Measurements from ENCODE around the gene IL4I1.
A peak's percentile ranks its signal among the peaks of the same experiment; 100 is the strongest.

IL4I1 gene

DNA sequence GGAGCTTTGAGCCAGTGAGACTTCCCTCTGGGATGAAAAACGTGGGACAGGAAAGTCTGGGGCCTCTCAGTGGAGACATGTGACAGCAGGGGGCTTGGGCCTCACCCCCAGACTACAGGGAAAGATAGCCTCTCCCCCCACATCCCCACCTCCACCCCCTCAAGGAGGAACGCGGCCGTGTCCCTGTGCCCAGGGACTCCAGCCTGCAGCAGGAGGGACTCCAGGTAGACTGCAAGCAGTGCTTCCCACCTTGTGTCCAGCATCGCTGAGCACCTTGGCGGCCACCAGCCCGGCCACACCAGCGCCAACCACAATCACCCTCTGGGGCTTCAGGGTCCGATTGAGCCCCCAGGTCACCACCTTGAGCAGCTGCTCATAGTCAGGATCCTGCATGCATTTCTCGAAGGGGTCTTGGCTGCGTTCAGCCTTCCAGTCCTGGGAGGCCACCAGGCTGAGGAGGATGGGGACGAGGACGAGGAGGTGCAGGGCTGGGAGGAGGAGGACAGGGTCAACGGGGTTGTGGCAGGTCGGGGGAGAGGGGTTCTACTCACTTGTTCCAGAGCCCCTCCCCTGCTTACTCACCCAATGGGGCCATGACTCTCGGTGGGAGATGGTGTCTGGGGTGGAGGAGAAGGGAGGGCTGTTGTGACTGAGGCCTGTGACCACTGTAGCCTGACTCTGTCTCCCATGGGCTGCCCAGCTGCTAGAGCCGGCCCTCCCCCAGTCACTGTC lies 955 bp downstream of the IL4I1 start:
- DNase-seq (ENCODE audit: low read depth in 3 of 3) = no peak

DNA sequence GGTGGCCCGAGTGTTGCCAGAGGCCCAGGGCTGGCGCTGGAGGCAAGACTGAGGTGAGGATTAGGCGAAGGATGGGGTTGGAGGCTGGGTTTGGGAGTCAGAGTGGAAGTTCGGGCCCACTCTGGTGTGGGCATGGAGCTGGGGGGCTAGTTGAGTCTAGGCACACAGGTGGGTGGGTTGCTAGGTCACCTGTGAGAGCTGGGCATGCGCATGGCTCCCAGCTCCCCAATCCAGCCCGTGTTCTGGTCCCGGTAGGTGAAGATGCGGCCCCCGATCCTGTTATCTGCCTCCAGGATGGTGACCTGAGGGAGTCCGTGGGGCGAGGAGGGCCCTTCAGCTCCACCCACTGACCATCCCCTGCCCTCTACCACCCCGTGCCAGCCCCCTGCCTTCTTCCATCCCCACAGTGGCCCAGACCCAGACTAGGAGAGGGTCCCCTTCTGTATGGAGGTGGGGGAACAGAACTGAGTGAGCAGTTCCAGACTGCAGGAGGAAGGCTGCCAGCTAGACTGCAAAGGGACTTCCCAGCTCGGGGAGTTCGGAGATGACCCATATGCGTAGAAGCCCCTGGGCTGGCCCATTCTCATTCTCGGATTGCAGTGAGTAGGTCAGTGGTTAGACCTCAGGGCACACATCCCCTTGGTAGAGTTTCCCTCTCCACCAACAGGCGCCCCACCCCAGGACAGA lies 1.7 kb downstream of the IL4I1 start:
- no peak for DNase-seq (ENCODE audit: low read depth in 3 of 3)

DNA sequence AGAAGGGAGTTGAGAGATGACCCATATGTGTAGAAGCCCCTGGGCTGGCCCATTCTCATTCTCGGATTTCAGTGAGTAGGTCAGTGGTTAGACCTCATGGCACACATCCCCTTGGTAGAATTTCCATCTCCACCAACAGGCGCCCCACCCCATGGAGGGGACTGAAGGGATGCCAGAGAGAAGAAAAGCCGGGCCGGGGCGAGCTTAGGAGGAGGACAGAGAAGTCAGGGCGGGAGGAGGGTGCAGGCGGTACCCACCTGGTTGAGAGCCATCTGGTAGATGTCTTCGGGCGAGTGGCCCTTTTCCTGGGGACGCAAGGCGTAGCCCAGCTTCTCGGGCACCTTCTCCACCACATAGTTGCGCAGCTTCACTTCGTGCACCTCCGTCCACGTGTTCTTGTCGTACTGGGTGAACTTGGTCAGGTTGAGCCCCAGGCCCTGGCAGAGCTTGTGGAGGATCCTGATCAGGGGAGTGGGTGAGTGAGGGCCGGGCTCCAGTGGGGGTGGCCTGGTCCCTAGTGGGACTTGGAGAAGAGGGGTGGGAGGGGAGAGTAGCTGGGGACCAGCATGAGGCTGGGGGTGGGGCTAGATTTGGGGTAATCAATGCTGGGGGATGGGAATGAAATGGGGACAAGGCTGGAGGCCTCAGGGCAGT lies 2.5 kb downstream of the IL4I1 start:
- DNase-seq (ENCODE audit: low read depth in 3 of 3) = no peak

DNA sequence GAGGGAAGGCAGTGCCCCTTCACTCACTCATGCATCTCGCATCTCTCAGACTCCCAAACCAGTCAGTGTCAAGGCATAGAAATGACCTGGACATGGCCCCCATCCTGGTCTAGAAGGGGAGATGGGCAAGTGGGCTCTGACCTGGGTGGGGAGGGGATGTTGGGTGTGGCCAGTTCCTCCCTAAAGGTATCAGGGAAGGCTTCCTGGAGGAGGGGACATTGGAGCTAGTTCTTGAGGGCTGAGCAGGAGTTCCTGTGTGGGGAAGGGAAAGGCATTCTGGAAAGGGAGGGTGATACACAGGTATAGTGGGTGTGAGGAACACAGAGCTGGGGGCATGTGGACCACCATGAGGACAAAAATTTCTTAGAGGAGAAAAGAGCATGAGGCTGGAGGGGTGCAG lies 4.0 kb downstream of the IL4I1 start:
- no peak for DNase-seq (ENCODE audit: low read depth in 3 of 3)

DNA sequence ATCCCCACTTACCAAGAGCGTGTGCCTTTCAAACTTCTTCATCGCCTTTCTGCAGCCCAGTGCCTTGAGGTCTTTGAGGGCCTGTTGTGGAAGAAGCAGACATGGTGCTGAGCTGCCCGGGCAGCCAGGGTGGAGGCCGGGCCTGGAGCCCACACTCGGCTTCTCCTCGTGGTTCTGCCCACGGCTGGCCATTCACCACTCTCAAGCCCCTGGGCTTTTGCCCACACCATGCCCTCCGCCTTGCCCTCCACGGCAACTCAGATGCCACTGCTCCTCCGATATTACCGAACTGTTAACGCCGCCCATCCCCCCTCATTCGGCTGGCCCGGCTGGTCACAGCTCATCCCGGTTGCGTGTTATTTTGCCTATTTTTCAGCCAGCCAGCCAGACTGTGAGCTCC lies 5.3 kb downstream of the IL4I1 start:
- DNase-seq (ENCODE audit: low read depth in 3 of 3) = no peak

DNA sequence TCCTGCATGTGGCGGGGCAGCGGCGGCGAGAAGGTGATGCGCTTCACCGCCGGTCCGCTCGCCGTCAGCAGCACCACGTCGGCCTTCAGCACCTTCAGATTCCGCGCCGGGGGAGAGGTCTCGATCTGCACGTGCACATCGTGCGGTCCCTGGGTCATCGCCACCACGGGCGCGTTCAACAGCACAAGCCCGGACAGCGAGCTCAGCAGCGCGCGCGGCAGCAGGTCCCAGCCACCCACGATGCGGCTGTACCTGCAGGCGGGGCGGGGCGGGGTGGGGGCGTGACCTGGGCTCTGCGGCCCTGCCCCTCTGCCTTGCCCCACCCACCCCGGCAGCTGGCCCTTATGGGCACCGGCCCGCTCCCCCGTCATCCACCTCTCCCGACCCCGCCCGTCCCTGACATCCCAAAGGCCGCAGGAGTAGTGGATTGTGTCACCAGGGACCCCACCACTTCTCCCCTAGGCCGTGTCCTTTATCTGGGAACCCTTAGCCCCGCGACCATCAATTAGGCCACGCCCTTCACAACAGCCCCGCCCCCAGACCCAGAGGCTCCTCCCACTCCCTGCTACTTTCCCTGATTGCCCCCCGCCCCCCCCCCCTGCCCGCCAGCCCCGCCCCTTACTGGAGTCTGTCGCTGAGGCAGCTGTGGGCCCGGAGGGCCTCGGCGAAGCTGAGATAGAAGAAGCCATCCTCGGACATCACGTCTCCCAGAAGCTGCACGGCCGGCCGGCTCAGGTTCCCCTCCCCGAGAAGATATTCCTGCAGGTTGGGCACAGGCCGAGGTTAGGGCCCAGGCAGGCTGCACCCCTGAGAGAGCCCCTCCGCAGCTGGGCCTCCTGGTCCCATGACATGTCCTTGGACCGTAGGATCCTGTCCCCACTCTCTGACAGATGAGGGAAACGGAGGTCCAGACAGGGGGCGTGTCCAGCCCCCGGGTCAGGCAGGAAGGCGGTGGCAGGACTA lies 6.1 kb downstream of the IL4I1 start:
- peak; percentile 52 to 64 (median 58) for DNase-seq (ENCODE audit: low read depth in 3 of 3)

DNA sequence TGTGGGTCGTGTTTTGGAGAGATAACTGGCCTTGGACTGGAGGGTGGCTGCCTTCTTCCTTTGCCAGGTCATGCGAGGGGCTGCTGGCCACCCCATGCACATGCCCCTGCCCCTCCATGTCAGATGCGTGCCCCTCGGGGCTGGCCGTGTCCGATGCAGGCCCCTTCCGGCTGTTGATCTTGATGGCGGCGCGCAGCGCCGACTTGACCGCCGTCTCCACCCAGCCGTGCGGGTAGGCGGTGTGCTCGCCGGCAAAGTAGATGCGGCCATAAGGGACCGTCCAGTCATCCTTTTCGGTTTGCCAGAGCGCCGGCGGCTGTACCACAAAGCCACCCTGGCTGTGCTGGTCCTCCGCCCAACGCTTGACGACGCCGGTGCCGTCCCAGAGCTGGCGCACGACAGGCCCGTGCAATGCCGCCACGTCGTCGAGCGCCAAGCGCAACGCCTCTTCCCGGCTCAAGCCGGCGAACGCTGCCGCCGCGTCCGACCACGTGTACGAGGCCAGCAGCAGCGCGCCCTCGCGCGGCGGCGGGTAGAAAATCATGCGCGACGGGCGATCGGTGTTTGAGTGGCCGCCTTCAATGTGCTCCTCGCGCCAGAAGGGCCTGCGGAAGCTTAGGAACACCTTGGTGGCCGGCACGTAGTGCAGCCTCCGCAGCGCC lies 6.9 kb downstream of the IL4I1 start:
- DNase-seq (ENCODE audit: low read depth in 3 of 3) = peak; percentile 54 to 57 (median 55)

DNA sequence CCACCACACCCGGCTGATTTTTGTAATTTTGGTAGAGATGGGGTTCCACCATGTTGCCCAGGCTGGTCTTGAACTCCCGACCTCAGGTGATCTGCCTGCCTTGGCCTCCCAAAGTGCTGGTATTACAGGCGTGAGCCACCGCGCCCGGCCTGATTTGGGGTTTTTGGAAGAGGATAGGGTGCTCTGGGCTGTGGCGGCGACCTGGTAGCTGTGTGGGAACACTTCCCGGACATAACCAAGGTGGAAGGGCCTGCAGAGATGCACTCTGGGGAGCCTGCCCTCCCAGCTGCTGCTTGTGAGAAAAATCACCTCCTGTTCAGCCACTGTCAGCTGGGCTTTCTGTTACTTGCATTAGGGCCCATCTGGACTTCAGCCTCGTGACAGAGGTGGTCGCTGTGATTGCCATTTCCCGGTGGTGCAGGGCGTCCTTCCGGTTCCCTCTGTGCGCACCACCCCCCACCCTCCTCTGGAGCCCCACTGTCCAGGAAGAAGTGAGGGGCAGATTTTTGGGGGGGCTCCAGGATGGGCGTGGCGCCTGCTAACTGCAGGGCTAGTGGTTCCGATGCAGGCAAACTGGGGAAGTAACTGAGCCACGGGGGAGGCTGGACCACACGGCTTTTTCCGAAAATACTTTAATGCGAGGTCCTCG lies 7.5 kb downstream of the IL4I1 start:
- no peak for DNase-seq (ENCODE audit: low read depth in 3 of 3)

DNA sequence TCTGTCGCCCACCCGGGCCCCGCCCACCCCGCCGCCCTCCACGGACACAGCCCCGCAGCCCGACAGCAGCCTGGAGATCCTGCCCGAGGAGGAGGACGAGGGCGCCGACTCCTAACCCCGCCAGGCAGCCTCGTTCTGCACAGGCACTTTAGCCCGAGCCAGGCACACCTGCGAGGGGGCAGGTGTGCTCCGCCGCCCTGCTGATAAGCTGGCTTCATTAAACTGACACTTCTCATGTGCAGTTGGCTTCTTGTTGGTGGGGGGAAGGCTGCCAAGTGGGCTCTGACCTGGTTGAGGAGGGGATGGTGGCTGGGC lies 8.2 kb downstream of the IL4I1 start:
- no peak for DNase-seq (ENCODE audit: low read depth in 3 of 3)

DNA sequence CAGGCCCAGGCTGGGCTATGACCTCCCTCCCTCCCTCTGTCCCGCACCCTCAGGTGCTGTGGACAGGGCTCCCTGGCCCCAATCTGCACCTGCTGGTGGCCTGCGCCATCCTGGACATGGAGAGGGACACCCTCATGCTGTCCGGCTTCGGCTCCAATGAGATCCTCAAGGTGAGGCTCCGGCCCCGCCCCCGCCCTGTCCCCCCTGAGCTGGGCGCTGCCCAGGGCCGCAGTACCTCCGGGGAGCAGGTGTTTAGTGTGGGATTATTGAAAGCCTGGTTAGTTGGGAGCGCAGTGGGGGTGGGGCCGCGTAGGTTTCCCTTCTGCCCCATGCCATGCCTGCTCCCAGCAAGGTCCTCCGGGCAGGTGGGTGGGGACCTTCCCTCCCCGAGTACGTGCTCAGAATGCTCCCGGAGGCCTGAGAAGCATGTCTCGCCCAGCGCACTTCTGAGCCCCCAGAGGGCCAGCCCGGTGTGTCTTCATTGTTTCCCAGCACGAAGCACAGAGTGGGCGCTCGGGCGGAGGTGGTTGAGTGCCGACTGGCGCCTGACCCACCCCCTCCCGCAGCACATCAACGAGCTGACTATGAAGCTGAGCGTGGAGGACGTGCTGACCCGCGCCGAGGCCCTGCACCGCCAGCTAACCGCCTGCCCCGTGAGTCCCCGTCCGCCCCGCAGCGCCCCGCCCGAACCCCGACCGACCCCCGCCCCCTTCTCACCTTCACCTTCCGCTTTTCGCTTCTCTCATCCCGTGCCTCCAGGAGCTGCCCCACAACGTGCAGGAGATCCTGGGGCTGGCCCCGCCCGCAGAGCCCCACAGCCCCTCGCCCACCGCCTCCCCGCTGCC lies 8.8 kb downstream of the IL4I1 start:
- no peak for DNase-seq (ENCODE audit: low read depth in 3 of 3)

DNA sequence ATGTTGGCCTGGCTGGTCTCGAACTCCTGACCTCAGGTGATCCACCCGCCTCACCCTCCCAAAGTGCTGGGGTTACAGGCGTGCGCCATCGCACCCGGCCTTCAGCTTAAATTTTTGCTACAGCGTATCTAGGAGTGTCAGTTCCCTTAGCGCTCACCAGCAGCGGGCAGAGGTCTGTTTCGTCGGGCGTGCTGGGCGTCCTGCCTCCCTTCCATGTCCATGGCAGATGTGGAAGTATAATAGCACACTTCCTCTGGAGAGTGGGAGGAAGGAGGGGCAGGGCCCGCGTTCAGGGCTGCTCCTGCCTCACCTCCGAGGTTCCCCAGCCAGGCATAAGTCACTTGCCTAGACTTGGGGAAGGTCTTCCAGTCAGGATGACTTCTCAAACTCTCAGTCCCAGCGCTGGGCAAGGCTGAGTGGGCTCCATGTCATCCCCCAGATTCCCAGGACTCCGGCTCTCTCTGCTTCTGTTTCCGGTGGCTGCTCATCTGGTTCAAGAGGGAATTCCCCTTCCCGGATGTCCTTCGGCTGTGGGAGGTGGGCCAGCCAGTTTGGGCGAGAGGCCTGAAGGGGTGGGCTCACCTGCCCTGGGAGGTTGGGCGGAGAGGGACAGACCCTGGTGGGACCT lies 9.5 kb downstream of the IL4I1 start:
- no peak for DNase-seq (ENCODE audit: low read depth in 3 of 3)

DNA sequence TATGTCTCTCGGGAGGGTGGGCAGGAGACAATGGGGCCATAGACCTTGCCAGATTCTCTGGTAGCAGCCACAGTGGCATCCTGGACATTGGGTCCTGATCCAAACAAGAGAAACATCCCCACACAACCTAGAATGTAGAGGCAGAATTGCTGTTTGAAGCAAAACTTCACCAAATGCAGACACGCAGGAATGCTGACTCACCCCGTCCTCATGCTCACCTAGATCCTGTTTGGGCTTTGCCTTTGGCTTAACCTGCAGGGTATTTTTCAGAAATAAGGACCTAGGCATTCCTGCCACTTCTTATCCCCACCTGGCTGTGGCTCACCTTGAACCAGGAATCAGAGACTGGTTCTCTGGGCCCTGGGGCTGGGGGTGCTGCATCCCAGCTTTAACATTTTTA lies 11.9 kb downstream of the IL4I1 start:
- no peak for DNase-seq (ENCODE audit: low read depth in 3 of 3)

DNA sequence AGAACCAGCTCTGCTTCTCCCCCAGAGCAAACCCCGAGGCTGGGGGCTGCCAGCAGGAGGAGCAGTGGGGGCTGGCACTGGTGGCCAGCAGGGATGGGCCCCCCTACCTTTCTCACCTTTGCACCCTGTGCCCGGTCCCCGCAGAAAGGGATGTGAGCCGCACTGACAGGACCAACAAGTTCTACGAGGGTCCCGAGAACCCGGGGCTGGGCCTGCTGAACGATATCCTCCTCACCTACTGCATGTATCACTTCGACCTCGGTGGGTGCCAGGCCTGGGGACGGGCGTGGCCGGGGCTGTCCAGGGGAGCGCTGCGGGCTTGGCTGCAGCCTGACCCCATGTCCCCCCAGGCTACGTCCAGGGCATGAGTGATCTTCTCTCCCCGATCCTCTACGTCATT lies 12.6 kb downstream of the IL4I1 start:
- DNase-seq (ENCODE audit: low read depth in 3 of 3) = no peak

DNA sequence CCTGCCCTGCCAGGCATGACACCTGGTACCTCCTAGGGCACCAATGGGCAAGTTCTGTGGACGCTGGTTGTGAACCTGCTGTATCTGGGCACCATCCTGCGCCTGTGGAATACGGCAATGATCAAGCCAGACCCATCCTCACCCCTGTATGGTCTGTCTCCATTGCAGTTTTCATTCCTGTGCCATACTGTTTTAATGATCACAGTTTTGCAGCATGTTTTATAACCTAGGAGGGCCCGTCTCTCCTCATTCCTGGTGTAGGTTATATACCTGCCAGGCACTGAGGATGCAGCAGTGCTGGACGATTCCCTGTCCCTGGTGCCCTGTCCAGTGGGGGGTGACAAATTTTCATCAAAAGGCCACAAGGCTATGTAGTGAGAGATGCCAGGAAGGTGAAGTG lies 13.6 kb downstream of the IL4I1 start:
- DNase-seq (ENCODE audit: low read depth in 3 of 3) = no peak

DNA sequence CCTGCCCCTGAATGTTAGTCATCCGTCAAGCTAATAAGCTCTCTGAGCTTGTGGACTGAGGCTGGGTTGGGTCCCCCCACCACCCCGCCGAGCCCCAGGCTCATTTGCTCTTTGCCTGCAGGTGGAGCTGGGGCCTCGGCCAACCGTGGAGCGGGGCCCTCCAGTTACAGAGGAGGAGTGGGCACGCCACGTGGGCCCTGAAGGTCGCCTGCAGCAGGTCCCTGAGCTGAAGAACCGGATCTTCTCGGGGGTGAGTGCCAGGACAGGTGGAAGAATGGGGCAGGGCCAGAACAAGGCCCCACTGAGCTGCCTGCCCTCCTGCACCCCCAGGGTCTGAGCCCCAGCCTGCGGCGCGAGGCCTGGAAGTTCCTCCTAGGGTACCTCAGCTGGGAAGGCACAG lies 14.0 kb downstream of the IL4I1 start:
- no peak for DNase-seq (ENCODE audit: low read depth in 3 of 3)

DNA sequence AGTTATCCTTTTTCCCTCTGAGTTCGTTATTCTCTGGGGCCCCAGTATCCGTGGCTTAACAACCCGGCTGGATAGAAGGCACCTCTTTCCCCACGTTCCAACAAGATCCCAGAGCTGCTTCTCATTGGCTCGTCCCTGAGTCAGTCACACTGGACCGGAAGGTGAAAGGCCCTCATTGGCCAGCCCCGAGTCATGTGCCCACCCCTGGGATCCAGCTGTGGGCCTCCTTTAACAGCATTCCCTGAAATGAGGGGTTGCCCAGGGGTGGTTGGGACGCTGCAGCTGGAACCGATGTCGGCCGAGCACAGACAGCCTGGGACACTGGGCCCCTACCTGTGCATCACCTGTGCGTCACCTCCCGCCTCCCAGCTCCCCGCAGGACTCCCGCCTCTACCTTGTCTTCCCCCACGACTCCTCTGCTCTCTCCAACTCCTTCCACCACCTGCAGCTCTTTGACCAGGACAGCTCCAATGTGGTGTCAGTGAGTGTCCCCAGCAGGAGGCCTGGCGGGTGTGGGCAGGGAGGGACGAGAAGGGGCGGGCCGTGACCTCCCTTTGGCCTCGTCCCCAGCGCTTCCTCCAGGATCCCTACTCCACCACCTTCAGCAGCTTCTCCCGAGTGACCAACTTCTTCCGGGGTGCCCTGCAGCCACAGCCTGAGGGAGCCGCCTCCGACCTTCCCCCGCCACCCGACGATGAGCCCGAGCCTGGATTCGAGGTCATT lies 14.9 kb downstream of the IL4I1 start:
- DNase-seq (ENCODE audit: low read depth in 3 of 3) = no peak

DNA sequence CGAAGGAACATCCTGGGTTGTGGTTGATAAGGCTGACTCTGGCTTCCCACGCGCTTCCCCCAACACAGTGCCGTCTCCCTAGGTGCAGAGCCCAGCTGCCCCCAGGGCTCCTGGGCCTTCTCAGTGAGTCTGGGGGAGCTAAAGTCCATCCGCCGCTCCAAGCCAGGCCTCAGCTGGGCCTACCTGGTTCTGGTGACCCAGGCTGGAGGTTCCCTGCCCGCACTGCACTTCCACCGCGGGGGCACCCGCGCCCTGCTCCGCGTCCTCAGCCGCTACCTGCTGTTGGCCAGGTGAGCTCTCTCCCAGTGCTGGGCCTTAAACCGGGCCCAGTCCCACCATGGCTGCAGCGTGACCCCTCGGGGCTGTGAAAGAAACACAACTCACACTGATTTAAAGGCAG lies 15.5 kb downstream of the IL4I1 start:
- no peak for DNase-seq (ENCODE audit: low read depth in 3 of 3)

DNA sequence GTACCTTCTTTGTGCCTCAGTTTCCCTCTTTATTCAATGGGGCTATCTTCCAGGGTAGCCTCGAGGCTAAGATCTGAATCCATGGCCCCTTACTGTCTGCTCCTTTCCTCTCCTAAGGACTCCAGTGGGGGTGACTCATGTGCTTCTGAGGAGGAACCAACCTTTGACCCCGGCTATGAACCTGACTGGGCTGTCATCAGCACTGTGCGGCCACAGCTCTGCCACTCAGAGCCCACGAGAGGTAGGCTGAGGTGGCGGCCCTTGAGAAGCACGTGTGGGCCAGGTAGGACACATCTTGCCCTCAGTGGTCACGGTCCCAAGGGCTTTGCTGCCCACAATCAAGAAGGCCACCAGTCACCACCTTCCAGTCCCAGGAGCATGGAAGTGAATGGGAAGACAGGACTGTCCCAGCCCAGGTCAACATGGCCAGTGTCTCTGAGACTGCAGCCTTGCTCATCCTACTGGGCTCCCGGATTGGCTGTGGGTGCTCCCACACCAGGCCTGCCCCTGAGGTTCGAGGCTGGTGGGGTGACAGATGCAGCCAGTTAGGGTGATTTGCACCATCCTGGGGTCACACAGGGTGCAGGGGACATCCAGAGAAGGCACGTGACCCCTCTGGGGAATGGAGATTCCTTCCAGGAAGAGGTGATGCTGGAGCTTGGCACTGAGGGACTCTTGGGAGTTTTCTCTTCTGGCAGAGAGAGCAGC lies 16.4 kb downstream of the IL4I1 start:
- no peak for DNase-seq (ENCODE audit: low read depth in 3 of 3)

All from stimulated activated CD4-positive, alpha-beta T cell treated with anti-CD3 and anti-CD28 coated beads, TNF-alpha, amount 100 ng/mL, for 4 hours (primary cell).